DOHH2 (cell line): ENCODE results near the gene IHH.

ENCODE experiments used
- EZH2phosphoT487 ChIP-seq: fragments of 200-600 bp; sonication (generic); IDR thresholded peaks from 2 replicates; pipeline ENCODE4 v1.6.1; 2017; ENCODE audit warnings: borderline replicate concordance, mild to moderate bottlenecking, antibody characterized with exemption, low read length, moderate library complexity, mixed read lengths
- TF ChIP-seq, protein P1 (sequence below): fragments of 200-600 bp; sonication (generic); IDR thresholded peaks from one replicate; pipeline ENCODE4 v1.5.1; 2014; ENCODE audit warnings: antibody characterized with exemption, mild to moderate bottlenecking, low read depth, low read length; ENCODE audit not compliant: poor library complexity, severe bottlenecking

DNA sequence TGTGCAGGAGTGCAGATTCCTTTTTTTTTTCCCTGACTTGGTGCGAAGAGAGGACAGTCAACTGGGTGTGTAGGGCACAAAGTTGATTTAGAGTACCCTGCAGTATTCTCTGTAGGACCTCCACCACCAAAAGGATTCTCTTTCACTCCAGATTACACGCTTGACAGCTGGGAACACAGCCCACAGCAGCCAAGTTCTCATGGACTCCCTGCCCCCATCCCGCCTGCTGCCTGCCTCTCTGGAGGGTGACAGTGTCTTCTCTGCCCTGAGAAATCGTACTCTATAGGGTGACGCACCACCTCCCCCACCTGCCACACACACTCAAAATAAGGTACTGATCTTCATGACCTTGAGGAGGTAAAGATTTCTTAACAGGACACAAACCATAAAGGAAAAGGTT lies 26.6 kb upstream of the IHH start:
- TF ChIP-seq, protein P1, sequence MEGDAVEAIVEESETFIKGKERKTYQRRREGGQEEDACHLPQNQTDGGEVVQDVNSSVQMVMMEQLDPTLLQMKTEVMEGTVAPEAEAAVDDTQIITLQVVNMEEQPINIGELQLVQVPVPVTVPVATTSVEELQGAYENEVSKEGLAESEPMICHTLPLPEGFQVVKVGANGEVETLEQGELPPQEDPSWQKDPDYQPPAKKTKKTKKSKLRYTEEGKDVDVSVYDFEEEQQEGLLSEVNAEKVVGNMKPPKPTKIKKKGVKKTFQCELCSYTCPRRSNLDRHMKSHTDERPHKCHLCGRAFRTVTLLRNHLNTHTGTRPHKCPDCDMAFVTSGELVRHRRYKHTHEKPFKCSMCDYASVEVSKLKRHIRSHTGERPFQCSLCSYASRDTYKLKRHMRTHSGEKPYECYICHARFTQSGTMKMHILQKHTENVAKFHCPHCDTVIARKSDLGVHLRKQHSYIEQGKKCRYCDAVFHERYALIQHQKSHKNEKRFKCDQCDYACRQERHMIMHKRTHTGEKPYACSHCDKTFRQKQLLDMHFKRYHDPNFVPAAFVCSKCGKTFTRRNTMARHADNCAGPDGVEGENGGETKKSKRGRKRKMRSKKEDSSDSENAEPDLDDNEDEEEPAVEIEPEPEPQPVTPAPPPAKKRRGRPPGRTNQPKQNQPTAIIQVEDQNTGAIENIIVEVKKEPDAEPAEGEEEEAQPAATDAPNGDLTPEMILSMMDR: no peak
- no peak for TF ChIP-seq EZH2phosphoT487
